ENCODE measurements around the gene BARHL1. TPM values are rescaled to one million over a fixed set of nuclear protein-coding genes. Genes with fewer than 3 reads are reported as not detected.
"Not testable (repeated sequence)": the region's sequence is repeated elsewhere in the genome, so short reads cannot be mapped to it uniquely, and the experiment has no call there.

Gene BARHL1
- total RNA-seq, 4 donors from 2014 or later, result not detected

DNA sequence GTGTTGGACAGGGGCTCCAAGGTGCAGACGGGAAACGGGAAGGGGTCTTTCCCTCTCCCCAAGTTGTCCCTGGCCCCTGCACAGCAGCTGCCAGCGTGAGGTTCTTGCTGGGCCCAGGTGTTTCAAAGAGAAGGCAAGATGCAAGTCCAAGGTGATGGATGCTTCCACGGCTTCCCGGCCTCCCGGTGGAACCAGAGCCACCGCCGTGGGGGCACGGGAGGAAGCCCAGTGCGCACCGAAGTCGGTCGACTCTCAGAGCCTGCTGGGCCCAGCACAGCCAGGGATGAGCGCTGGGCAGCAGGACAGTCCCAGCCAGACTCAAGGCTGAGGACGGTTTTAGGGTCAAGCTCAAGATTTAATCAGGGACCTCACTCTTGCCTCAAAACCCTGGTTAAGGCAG lies 25.2 kb upstream of the BARHL1 start:
- H3K27me3 ChIP-seq, result no peaks in the 10 kb centered on the region

DNA sequence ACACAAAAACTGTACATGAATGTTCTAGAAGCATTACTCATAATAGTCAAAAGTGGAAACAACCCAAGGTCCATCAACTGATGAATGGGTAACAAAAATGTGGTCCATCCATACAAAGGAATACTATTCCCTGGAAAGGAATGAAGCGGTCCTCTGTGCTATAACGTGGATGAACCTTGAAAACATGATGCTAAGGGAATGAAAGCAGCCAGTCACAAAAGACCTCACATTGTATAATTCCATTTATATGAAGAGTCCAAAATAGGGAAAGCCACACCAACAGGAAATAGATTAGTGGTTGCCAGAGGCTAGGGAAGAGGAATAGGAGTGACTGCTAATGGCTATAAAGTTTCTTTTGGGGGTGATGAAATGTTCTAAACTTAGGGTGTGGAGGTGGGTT lies 22.7 kb upstream of the BARHL1 start:
- Histone ChIP-seq H3K4me3 (no peak overlapping the region), H3K27ac (no peak overlapping the region), H3K4me1 (no peaks in the 10 kb centered on the region), H3K36me3 (no peaks in the 10 kb centered on the region), H3K9me3 (no peaks in the 10 kb centered on the region), H3K27me3 (no peaks in the 10 kb centered on the region)
- DNase-seq, result no peak
- TF ChIP-seq CTCF (IDR thresholded peaks at IDR 0.05) (no peak), POLR2A (IDR thresholded peaks at IDR 0.05) (no peak)

More for the DNA sequence above, 25.2 kb upstream of the BARHL1 start:
- Histone ChIP-seq H3K27ac (no peak overlapping the region), H3K9me3 (no peaks in the 10 kb centered on the region), H3K36me3 (no peaks in the 10 kb centered on the region), H3K4me1 (no peaks in the 10 kb centered on the region), H3K4me3 (no peak overlapping the region)
- TF ChIP-seq CTCF (IDR thresholded peaks at IDR 0.05) (no peak), POLR2A (IDR thresholded peaks at IDR 0.05) (no peak)
- DNase-seq, result no peak

DNA sequence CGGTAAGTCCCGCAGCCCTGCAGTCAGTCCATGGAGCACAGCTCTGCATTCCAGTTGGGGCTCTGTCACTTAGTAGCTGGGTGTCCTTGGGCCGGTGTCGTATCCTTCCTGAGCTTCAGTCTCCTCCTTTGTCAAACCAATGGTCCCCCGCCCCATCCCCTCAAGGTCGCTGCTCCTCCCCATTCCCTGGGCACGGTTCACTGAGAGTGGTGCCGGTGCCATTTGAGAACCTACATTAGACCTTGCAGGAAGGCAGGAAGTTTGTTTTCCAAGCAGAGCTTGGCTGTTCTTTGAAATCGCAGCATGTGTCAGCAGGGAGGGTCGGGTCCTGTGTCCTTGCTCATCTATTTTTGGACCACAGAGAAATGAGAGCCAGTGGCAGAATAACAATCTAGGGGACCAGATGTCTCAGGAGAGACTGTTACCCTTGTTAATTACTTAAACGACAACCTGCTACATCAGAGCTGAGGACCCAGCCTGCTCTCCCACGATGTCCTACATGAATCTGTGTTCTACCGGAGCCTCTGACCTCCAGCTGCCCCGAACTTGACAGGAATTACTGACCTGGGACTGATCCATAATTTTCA lies 21.7 kb upstream of the BARHL1 start:
- no peak for DNase-seq
- Histone ChIP-seq H3K27ac (no peak overlapping the region), H3K27me3 (no peaks in the 10 kb centered on the region), H3K9me3 (no peaks in the 10 kb centered on the region), H3K4me1 (no peaks in the 10 kb centered on the region), H3K4me3 (no peak overlapping the region), H3K36me3 (no peaks in the 10 kb centered on the region)
- TF ChIP-seq POLR2A (IDR thresholded peaks at IDR 0.05) (no peak), CTCF (IDR thresholded peaks at IDR 0.05) (no peak)

- Histone ChIP-seq H3K27me3 (no peaks in the 10 kb centered on the region), H3K36me3 (no peaks in the 10 kb centered on the region), H3K9me3 (no peaks in the 10 kb centered on the region), H3K27ac (no peak overlapping the region), H3K4me1 (no peaks in the 10 kb centered on the region), H3K4me3 (no peak overlapping the region)
- no peak for DNase-seq
- no peak for TF ChIP-seq POLR2A (IDR thresholded peaks at IDR 0.05)
- TF ChIP-seq CTCF (IDR thresholded peaks at IDR 0.05), result no peak
Observed at GRCh38 chr9:132562306-132562573, 20.2 kb upstream of the BARHL1 start.

- H3K4me3 ChIP-seq, result no peak overlapping the region
- no peak overlapping the region for H3K27ac ChIP-seq
- H3K27me3 ChIP-seq, result no peaks in the 10 kb centered on the region
- H3K36me3 ChIP-seq, result no peaks in the 10 kb centered on the region
- H3K4me1 ChIP-seq, result no peaks in the 10 kb centered on the region
- TF ChIP-seq CTCF (IDR thresholded peaks at IDR 0.05) (no peak), POLR2A (IDR thresholded peaks at IDR 0.05) (no peak)
- no peak for DNase-seq
- no peaks in the 10 kb centered on the region for H3K9me3 ChIP-seq
Observed at GRCh38 chr9:132564526-132564925, 17.9 kb upstream of the BARHL1 start.

GRCh38 chr9:132568787-132569186 lies 13.6 kb upstream of the BARHL1 start:
- H3K27me3 ChIP-seq, H3K4me1 ChIP-seq, H3K4me3 ChIP-seq, H3K36me3 ChIP-seq, DNase-seq, H3K27ac ChIP-seq, H3K9me3 ChIP-seq: not testable (repeated sequence)

All from Peyer's patch (tissue), 4 donors.